ENCODE results near the gene NOL12.

Gene NOL12

GRCh38 chr22:37678372-37678771 is 7.8 kb upstream of the NOL12 start:
- WGBS (ENCODE audit: insufficient coverage): 93% methylated on average over 17 of the region's 18 CpGs
- Histone ChIP-seq H3K4me1 (ENCODE audit: control extremely low read depth in 1 of 4, control insufficient read depth in 4 of 4, insufficient read depth in 4 of 4, low read length in 3 of 4) (peaks cover 3 to 60% (median 54%) of the 10 kb centered on the region in 4 experiments), H3K4me3 (ENCODE audit: control insufficient read depth in 1 of 7, extremely low read depth in 1 of 7, insufficient read depth in 4 of 7, low read depth in 2 of 7, low read length in 6 of 7) (no peak overlapping the region), H3K27ac (ENCODE audit: insufficient read depth in 1 of 2, low read depth in 1 of 2, low read length in 2 of 2, poor library complexity in 1 of 2, severe bottlenecking in 2 of 2) (no peak overlapping the region), H3K27me3 (replicated peaks in 2 of 5; ENCODE audit: control insufficient read depth in 4 of 5, insufficient read depth in 5 of 5, low read length in 4 of 5) (no peaks in the 10 kb centered on the region), H3K36me3 (ENCODE audit: control insufficient read depth in 4 of 4, insufficient read depth in 4 of 4, low read length in 3 of 4) (peaks cover 0 to 11% (median 2%) of the 10 kb centered on the region in 4 experiments), H3K9me3 (ENCODE audit: control extremely low read depth in 1 of 5, control insufficient read depth in 4 of 5, insufficient read depth in 2 of 5, low read depth in 1 of 5, low read length in 4 of 5) (no peaks in the 10 kb centered on the region)
- no peak for DNase-seq
- ChIA-PET CTCF (interaction anchor here (1.7 to 39.6 kb wide), 3 partner anchors 15 to 41 kb away, joined by 5 to 672 read pairs (median 494); partner anchors contain the start of genes LGALS1, PDXP and SH3BP1), POLR2A (no interaction called here)

GRCh38 chr22:37679670-37680069 is 6.5 kb upstream of the NOL12 start:
- Histone ChIP-seq H3K36me3 (ENCODE audit: control insufficient read depth in 4 of 4, insufficient read depth in 4 of 4, low read length in 3 of 4) (peaks cover 0 to 11% (median 2%) of the 10 kb centered on the region in 4 experiments), H3K4me1 (ENCODE audit: control extremely low read depth in 1 of 4, control insufficient read depth in 4 of 4, insufficient read depth in 4 of 4, low read length in 3 of 4) (peaks cover 0 to 49% (median 43%) of the 10 kb centered on the region in 4 experiments), H3K27me3 (replicated peaks in 2 of 5; ENCODE audit: control insufficient read depth in 4 of 5, insufficient read depth in 5 of 5, low read length in 4 of 5) (no peaks in the 10 kb centered on the region), H3K4me3 (ENCODE audit: control insufficient read depth in 1 of 7, extremely low read depth in 1 of 7, insufficient read depth in 4 of 7, low read depth in 2 of 7, low read length in 6 of 7) (no peak overlapping the region), H3K9me3 (ENCODE audit: control extremely low read depth in 1 of 5, control insufficient read depth in 4 of 5, insufficient read depth in 2 of 5, low read depth in 1 of 5, low read length in 4 of 5) (no peaks in the 10 kb centered on the region), H3K27ac (ENCODE audit: insufficient read depth in 1 of 2, low read depth in 1 of 2, low read length in 2 of 2, poor library complexity in 1 of 2, severe bottlenecking in 2 of 2) (no peak overlapping the region)
- POLR2A ChIA-PET: no interaction called here
- no peak for DNase-seq
- CTCF ChIA-PET: interaction anchor here (0.6 to 39.6 kb wide), 8 partner anchors 8 to 275 kb away, joined by 3 to 672 read pairs (median 3); partner anchors contain the start of genes LGALS1, PDXP and SH3BP1
- WGBS (ENCODE audit: insufficient coverage): 98% methylated on average over 6 of the region's 8 CpGs

- no peaks in the 10 kb centered on the region for H3K9me3 ChIP-seq (ENCODE audit: control extremely low read depth in 1 of 5, control insufficient read depth in 4 of 5, insufficient read depth in 2 of 5, low read depth in 1 of 5, low read length in 4 of 5)
- no peak for DNase-seq
- H3K27me3 ChIP-seq (replicated peaks in 2 of 5; ENCODE audit: control insufficient read depth in 4 of 5, insufficient read depth in 5 of 5, low read length in 4 of 5): no peaks in the 10 kb centered on the region
- H3K4me3 ChIP-seq (ENCODE audit: control insufficient read depth in 1 of 7, extremely low read depth in 1 of 7, insufficient read depth in 4 of 7, low read depth in 2 of 7, low read length in 6 of 7): no peak overlapping the region
- peaks cover 0 to 43% (median 37%) of the 10 kb centered on the region in 4 experiments for H3K4me1 ChIP-seq (ENCODE audit: control extremely low read depth in 1 of 4, control insufficient read depth in 4 of 4, insufficient read depth in 4 of 4, low read length in 3 of 4)
- H3K27ac ChIP-seq (ENCODE audit: insufficient read depth in 1 of 2, low read depth in 1 of 2, low read length in 2 of 2, poor library complexity in 1 of 2, severe bottlenecking in 2 of 2): no peak overlapping the region
- 94% methylated on average over 6 of the region's 7 CpGs for WGBS (ENCODE audit: insufficient coverage)
- peaks cover 0 to 11% (median 2%) of the 10 kb centered on the region in 4 experiments for H3K36me3 ChIP-seq (ENCODE audit: control insufficient read depth in 4 of 4, insufficient read depth in 4 of 4, low read length in 3 of 4)
- CTCF ChIA-PET: interaction anchor here (0.6 to 39.6 kb wide), 11 partner anchors 8 to 276 kb away, joined by 3 to 672 read pairs (median 3); partner anchors contain the start of genes LGALS1, PDXP and SH3BP1
- POLR2A ChIA-PET: interaction anchor here (0.6 kb wide), 2 partner anchors 47 to 184 kb away, joined by 3 to 5 read pairs; no protein-coding TSS in a partner anchor
Measured at GRCh38 chr22:37680191-37680851, 5.8 kb upstream of the NOL12 start.

- POLR2A ChIA-PET: interaction anchor here (0.6 to 1.2 kb wide), 6 partner anchors 20 to 183 kb away, joined by 3 to 7 read pairs (median 4); no protein-coding TSS in a partner anchor
- H3K27me3 ChIP-seq (replicated peaks in 2 of 5; ENCODE audit: control insufficient read depth in 4 of 5, insufficient read depth in 5 of 5, low read length in 4 of 5): no peaks in the 10 kb centered on the region
Measured at GRCh38 chr22:37681001-37681424, 5.1 kb upstream of the NOL12 start.

GRCh38 chr22:37681556-37682049 is 4.5 kb upstream of the NOL12 start:
- POLR2A ChIA-PET: interaction anchor here (0.8 to 1.2 kb wide), 4 partner anchors 20 to 44 kb away, joined by 4 to 7 read pairs (median 4); no protein-coding TSS in a partner anchor
- Histone ChIP-seq H3K27ac (ENCODE audit: insufficient read depth in 1 of 2, low read depth in 1 of 2, low read length in 2 of 2, poor library complexity in 1 of 2, severe bottlenecking in 2 of 2) (no peak overlapping the region), H3K36me3 (ENCODE audit: control insufficient read depth in 4 of 4, insufficient read depth in 4 of 4, low read length in 3 of 4) (peaks cover 0 to 11% (median 2%) of the 10 kb centered on the region in 4 experiments), H3K4me3 (ENCODE audit: control insufficient read depth in 1 of 7, extremely low read depth in 1 of 7, insufficient read depth in 4 of 7, low read depth in 2 of 7, low read length in 6 of 7) (no peak overlapping the region), H3K4me1 (ENCODE audit: control extremely low read depth in 1 of 4, control insufficient read depth in 4 of 4, insufficient read depth in 4 of 4, low read length in 3 of 4) (peaks cover 0 to 35% (median 29%) of the 10 kb centered on the region in 4 experiments), H3K27me3 (replicated peaks in 2 of 5; ENCODE audit: control insufficient read depth in 4 of 5, insufficient read depth in 5 of 5, low read length in 4 of 5) (no peaks in the 10 kb centered on the region), H3K9me3 (ENCODE audit: control extremely low read depth in 1 of 5, control insufficient read depth in 4 of 5, insufficient read depth in 2 of 5, low read depth in 1 of 5, low read length in 4 of 5) (no peaks in the 10 kb centered on the region)
- WGBS (ENCODE audit: insufficient coverage): 31% methylated on average over 3 of the region's 6 CpGs
- CTCF ChIA-PET: interaction anchor here (0.9 to 39.6 kb wide), 8 partner anchors 12 to 83 kb away, joined by 3 to 672 read pairs (median 4); partner anchors contain the start of genes LGALS1, PDXP and SH3BP1
- peak; percentile 62 to 83 (median 78) for DNase-seq

More at GRCh38 chr22:37681001-37681424, 5.1 kb upstream of the NOL12 start:
- Histone ChIP-seq H3K27ac (ENCODE audit: insufficient read depth in 1 of 2, low read depth in 1 of 2, low read length in 2 of 2, poor library complexity in 1 of 2, severe bottlenecking in 2 of 2) (no peak overlapping the region), H3K4me1 (ENCODE audit: control extremely low read depth in 1 of 4, control insufficient read depth in 4 of 4, insufficient read depth in 4 of 4, low read length in 3 of 4) (peaks cover 0 to 38% (median 32%) of the 10 kb centered on the region in 4 experiments), H3K4me3 (ENCODE audit: control insufficient read depth in 1 of 7, extremely low read depth in 1 of 7, insufficient read depth in 4 of 7, low read depth in 2 of 7, low read length in 6 of 7) (no peak overlapping the region), H3K36me3 (ENCODE audit: control insufficient read depth in 4 of 4, insufficient read depth in 4 of 4, low read length in 3 of 4) (peaks cover 0 to 11% (median 2%) of the 10 kb centered on the region in 4 experiments), H3K9me3 (ENCODE audit: control extremely low read depth in 1 of 5, control insufficient read depth in 4 of 5, insufficient read depth in 2 of 5, low read depth in 1 of 5, low read length in 4 of 5) (no peaks in the 10 kb centered on the region)
- CTCF ChIA-PET: interaction anchor here (0.9 to 39.6 kb wide), 7 partner anchors 13 to 83 kb away, joined by 3 to 672 read pairs (median 5); partner anchors contain the start of genes LGALS1, PDXP and SH3BP1
- 95% methylated on average over 2 of the region's 2 CpGs for WGBS (ENCODE audit: insufficient coverage)
- no peak for DNase-seq

GRCh38 chr22:37684803-37685615 is 1.1 kb upstream of the NOL12 start:
- Histone ChIP-seq H3K9me3 (ENCODE audit: control extremely low read depth in 1 of 5, control insufficient read depth in 4 of 5, insufficient read depth in 2 of 5, low read depth in 1 of 5, low read length in 4 of 5) (no peaks in the 10 kb centered on the region), H3K36me3 (ENCODE audit: control insufficient read depth in 4 of 4, insufficient read depth in 4 of 4, low read length in 3 of 4) (peaks cover 7 to 21% (median 14%) of the 10 kb centered on the region in 4 experiments), H3K27me3 (replicated peaks in 2 of 5; ENCODE audit: control insufficient read depth in 4 of 5, insufficient read depth in 5 of 5, low read length in 4 of 5) (no peaks in the 10 kb centered on the region), H3K4me1 (ENCODE audit: control extremely low read depth in 1 of 4, control insufficient read depth in 4 of 4, insufficient read depth in 4 of 4, low read length in 3 of 4) (peaks cover 0 to 29% (median 23%) of the 10 kb centered on the region in 4 experiments), H3K27ac (ENCODE audit: insufficient read depth in 1 of 2, low read depth in 1 of 2, low read length in 2 of 2, poor library complexity in 1 of 2, severe bottlenecking in 2 of 2) (no peak overlapping the region), H3K4me3 (ENCODE audit: control insufficient read depth in 1 of 7, extremely low read depth in 1 of 7, insufficient read depth in 4 of 7, low read depth in 2 of 7, low read length in 6 of 7) (no peak overlapping the region)
- ChIA-PET POLR2A (interaction anchor here (0.6 kb wide), 2 partner anchors 38 to 126 kb away, joined by 3 read pairs; no protein-coding TSS in a partner anchor), CTCF (interaction anchor here (0.5 to 39.6 kb wide), 5 partner anchors 11 to 47 kb away, joined by 3 to 672 read pairs (median 4); partner anchors contain the start of genes LGALS1, PDXP and SH3BP1)
- no peak for DNase-seq
- 94% methylated on average over 13 of the region's 16 CpGs for WGBS (ENCODE audit: insufficient coverage)
